Caco-2 (cell line): ENCODE measurements around the gene ENO2. TPM values are rescaled to one million over a fixed set of nuclear protein-coding genes. Genes with fewer than 3 reads are reported as not detected.

ENCODE experiments used
- BruUV-seq: library from RNA; stranded (reverse); fragments of 400-500 nt; replicated peaks from 2 replicates; lab custom pipeline; 2021; lab: Mats Ljungman, UMichigan
- CTCF ChIA-PET: fragments of 300-600 bp; sonication (Branson Sonifier 250); formaldehyde crosslinking; loops from one replicate; lab custom pipeline; 2022; ENCODE audit warnings: antibody characterized with exemption; lab: Charles Lee
- POLR2A ChIA-PET: fragments of 300-600 bp; sonication (Branson Sonifier 250); formaldehyde crosslinking; loops from one replicate; lab custom pipeline; 2022; ENCODE audit warnings: antibody characterized with exemption; lab: Charles Lee
- DNase-seq, 2 experiments: peaks; one replicate each; pipeline versions ENCODE4 v3.0.0 to v3.0.0-alpha.2; 2020 to 2022
- H3K27me3 ChIP-seq: replicated peaks from 2 replicates; pipeline ENCODE4 v1.6.0; 2011; ENCODE audit warnings: low read length; ENCODE audit not compliant: control insufficient read depth, insufficient read depth
- H3K36me3 ChIP-seq: 2 replicates; pipeline ENCODE4 v1.5.1; 2011; ENCODE audit warnings: low read length; ENCODE audit not compliant: control insufficient read depth, insufficient read depth
- H3K4me1 ChIP-seq: fragments of 250-450 bp; sonication (Bioruptor Pico); 2 replicates; pipeline ENCODE4 v1.5.1; 2020; ENCODE audit warnings: mild to moderate bottlenecking
- H3K4me3 ChIP-seq: 2 replicates; pipeline ENCODE4 v1.5.1; 2011; ENCODE audit warnings: low read depth, mild to moderate bottlenecking, control low read depth, low read length
- H3K9me3 ChIP-seq: fragments of 250-450 bp; sonication (Bioruptor Pico); 2 replicates; pipeline ENCODE4 v1.5.1; 2020; ENCODE audit warnings: mild to moderate bottlenecking, moderate library complexity
- H3K27ac Mint-ChIP-seq: one replicate; pipeline ENCODE4 v1.8.0; 2022; ENCODE audit warnings: mixed read lengths; ENCODE audit not compliant: unreplicated experiment
- H3K27me3 Mint-ChIP-seq: one replicate; pipeline ENCODE4 v1.8.0; 2022; ENCODE audit warnings: mixed read lengths; ENCODE audit not compliant: insufficient read depth, unreplicated experiment
- H3K36me3 Mint-ChIP-seq: one replicate; pipeline ENCODE4 v1.8.0; 2022; ENCODE audit warnings: mild to moderate bottlenecking, mixed read lengths; ENCODE audit not compliant: insufficient read depth, unreplicated experiment
- H3K4me1 Mint-ChIP-seq: one replicate; pipeline ENCODE4 v1.8.0; 2022; ENCODE audit warnings: low read depth, mixed read lengths; ENCODE audit not compliant: unreplicated experiment
- H3K4me3 Mint-ChIP-seq: one replicate; pipeline ENCODE4 v1.8.0; 2022; ENCODE audit warnings: mild to moderate bottlenecking, moderate library complexity, mixed read lengths; ENCODE audit not compliant: unreplicated experiment
- H3K9me3 Mint-ChIP-seq: one replicate; pipeline ENCODE4 v1.8.0; 2022; ENCODE audit warnings: mixed read lengths; ENCODE audit not compliant: unreplicated experiment
- CTCF ChIP-seq, 2 experiments: fragments of 200-600 bp in 1 of 2; IDR thresholded peaks; 1 replicate in 1 of 2; 2 replicates in 1 of 2; pipeline versions ENCODE4 v1.5.1 to v1.8.0; 2011 to 2022; ENCODE audit warnings: antibody characterized with exemption in 1 of 2, control low read depth in 1 of 2, inconsistent platforms in 1 of 2, low read depth in 1 of 2, low read length in 1 of 2, mild to moderate bottlenecking in 1 of 2, moderate library complexity in 1 of 2; ENCODE audit not compliant: insufficient read depth in 1 of 2, severe bottlenecking in 1 of 2, unreplicated experiment in 1 of 2
- intact Hi-C: fragments of 100-400 bp; cut with micrococcal nuclease; formaldehyde crosslinking; loops from one replicate; pipeline ENCODE4 v1.10.0; 2022; ENCODE audit not compliant: unreplicated experiment
- total RNA-seq: library from RNA; stranded (reverse); gene quantifications from 2 replicates; pipeline ENCODE4 v1.2.3, GENCODE V29; 2022

Gene ENO2
- total RNA-seq, 1 experiment from 2014 or later = 23.2 TPM

- Mint-ChIP-seq H3K36me3 (peaks cover 93% of the 10 kb centered on the region), H3K4me1 (peaks cover 32% of the 10 kb centered on the region), H3K27me3 (no peaks in the 10 kb centered on the region), H3K4me3 (peak overlapping the region; percentile 81), H3K27ac (peak overlapping the region; percentile 93), H3K9me3 (no peaks in the 10 kb centered on the region)
- ChIA-PET CTCF (interaction anchor here (2.5 to 8.6 kb wide), 2 partner anchors 20 to 96 kb away, joined by 10 to 241 read pairs; partner anchors contain the start of genes C12orf57 and RNU7-1), POLR2A (interaction anchor here (9.3 kb wide), 1 partner anchor 20 kb away, joined by 237 read pairs; the partner anchor contains the start of genes C12orf57 and RNU7-1)
- no peak for DNase-seq
- peaks cover 19% of the 10 kb centered on the region for H3K36me3 ChIP-seq
- no TSS peak for BruUV-seq
- intact Hi-C loops = no loop called here
- no peaks in the 10 kb centered on the region for H3K27me3 ChIP-seq
- H3K4me1 ChIP-seq = peaks cover 39% of the 10 kb centered on the region
- no peak overlapping the region for H3K4me3 ChIP-seq
- no peaks in the 10 kb centered on the region for H3K9me3 ChIP-seq
- no peak for TF ChIP-seq CTCF (IDR thresholded peaks at IDR 0.05; ENCODE audit: insufficient read depth in 1 of 2, low read depth in 1 of 2, low read length in 1 of 2, severe bottlenecking in 1 of 2, unreplicated experiment in 1 of 2)
Observed at GRCh38 chr12:6965714-6966113, 51.3 kb downstream of the ENO2 start.

GRCh38 chr12:6966351-6966750 lies 52.0 kb downstream of the ENO2 start:
- Mint-ChIP-seq H3K4me1 (peaks cover 26% of the 10 kb centered on the region), H3K36me3 (peaks cover 97% of the 10 kb centered on the region), H3K4me3 (no peak overlapping the region), H3K9me3 (no peaks in the 10 kb centered on the region), H3K27ac (no peak overlapping the region), H3K27me3 (no peaks in the 10 kb centered on the region)
- no peaks in the 10 kb centered on the region for H3K9me3 ChIP-seq
- no peak for TF ChIP-seq CTCF (IDR thresholded peaks at IDR 0.05; ENCODE audit: insufficient read depth in 1 of 2, low read depth in 1 of 2, low read length in 1 of 2, severe bottlenecking in 1 of 2, unreplicated experiment in 1 of 2)
- no peak for DNase-seq
- H3K36me3 ChIP-seq = peaks cover 19% of the 10 kb centered on the region
- H3K4me3 ChIP-seq = no peak overlapping the region
- H3K27me3 ChIP-seq = no peaks in the 10 kb centered on the region
- H3K4me1 ChIP-seq = peaks cover 33% of the 10 kb centered on the region
- POLR2A ChIA-PET = interaction anchor here (9.3 kb wide), 1 partner anchor 21 kb away, joined by 237 read pairs; the partner anchor contains the start of genes C12orf57 and RNU7-1
- BruUV-seq = no TSS peak
- CTCF ChIA-PET = interaction anchor here (0.7 to 8.6 kb wide), 2 partner anchors 21 to 55 kb away, joined by 4 to 241 read pairs; partner anchors contain the start of genes C12orf57 and RNU7-1
- intact Hi-C loops = no loop called here

GRCh38 chr12:6967651-6968100 lies 53.3 kb downstream of the ENO2 start:
- no peak for TF ChIP-seq CTCF (IDR thresholded peaks at IDR 0.05; ENCODE audit: insufficient read depth in 1 of 2, low read depth in 1 of 2, low read length in 1 of 2, severe bottlenecking in 1 of 2, unreplicated experiment in 1 of 2)
- ChIA-PET CTCF (interaction anchor here (0.7 kb wide), 1 partner anchor 24 kb away, joined by 3 read pairs; the partner anchor contains the start of genes C12orf57 and RNU7-1), POLR2A (interaction anchor here (0.7 to 2.9 kb wide), 3 partner anchors 22 to 128 kb away, joined by 3 to 13 read pairs (median 8); partner anchors contain the start of gene LPCAT3)
- BruUV-seq = no TSS peak
- peaks cover 98% of the 10 kb centered on the region for H3K36me3 Mint-ChIP-seq
- peaks cover 19% of the 10 kb centered on the region for H3K36me3 ChIP-seq
- H3K27me3 ChIP-seq = no peaks in the 10 kb centered on the region
- H3K9me3 Mint-ChIP-seq = no peaks in the 10 kb centered on the region
- H3K4me1 ChIP-seq = peaks cover 30% of the 10 kb centered on the region
- H3K4me1 Mint-ChIP-seq = peaks cover 27% of the 10 kb centered on the region
- no peaks in the 10 kb centered on the region for H3K9me3 ChIP-seq
- H3K27me3 Mint-ChIP-seq = no peaks in the 10 kb centered on the region
- H3K4me3 Mint-ChIP-seq = no peak overlapping the region
- H3K4me3 ChIP-seq = no peak overlapping the region
- intact Hi-C loops = no loop called here
- H3K27ac Mint-ChIP-seq = no peak overlapping the region
- no peak for DNase-seq
